ENCODE results near the gene FAM163B. TPM values are rescaled to one million over a fixed set of nuclear protein-coding genes. Genes with fewer than 3 reads are reported as not detected.

The FAM163B gene
- total RNA-seq, 1 experiment from 2014 or later: not detected

DNA sequence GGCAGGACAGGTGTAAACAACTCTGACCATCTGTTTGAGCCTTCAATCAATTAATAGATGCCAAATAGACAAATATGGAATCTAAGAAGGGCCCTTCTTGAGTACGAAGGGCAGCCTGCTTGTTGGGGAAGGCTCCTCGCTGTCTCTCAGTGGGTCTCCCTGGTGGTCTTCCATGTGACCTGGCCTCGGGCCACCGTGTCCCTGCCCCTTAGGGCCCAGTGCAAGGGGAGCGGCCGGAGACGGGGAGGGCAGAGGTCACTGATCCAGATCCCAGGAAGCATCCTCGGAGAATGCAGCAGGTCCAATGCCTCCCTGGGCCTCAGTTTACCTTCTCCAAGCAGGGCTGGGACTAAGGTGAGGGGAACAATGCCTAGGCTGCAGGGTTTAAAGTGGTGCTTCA lies 29.5 kb upstream of the FAM163B start:
- H3K27me3 Mint-ChIP-seq (ENCODE audit: insufficient read depth, unreplicated experiment): peaks cover 59% of the 10 kb centered on the region
- ChIA-PET POLR2A (no interaction called here), CTCF (no interaction called here)
- no peaks in the 10 kb centered on the region for H3K9me3 Mint-ChIP-seq (ENCODE audit: unreplicated experiment)
- TF ChIP-seq, protein P1, sequence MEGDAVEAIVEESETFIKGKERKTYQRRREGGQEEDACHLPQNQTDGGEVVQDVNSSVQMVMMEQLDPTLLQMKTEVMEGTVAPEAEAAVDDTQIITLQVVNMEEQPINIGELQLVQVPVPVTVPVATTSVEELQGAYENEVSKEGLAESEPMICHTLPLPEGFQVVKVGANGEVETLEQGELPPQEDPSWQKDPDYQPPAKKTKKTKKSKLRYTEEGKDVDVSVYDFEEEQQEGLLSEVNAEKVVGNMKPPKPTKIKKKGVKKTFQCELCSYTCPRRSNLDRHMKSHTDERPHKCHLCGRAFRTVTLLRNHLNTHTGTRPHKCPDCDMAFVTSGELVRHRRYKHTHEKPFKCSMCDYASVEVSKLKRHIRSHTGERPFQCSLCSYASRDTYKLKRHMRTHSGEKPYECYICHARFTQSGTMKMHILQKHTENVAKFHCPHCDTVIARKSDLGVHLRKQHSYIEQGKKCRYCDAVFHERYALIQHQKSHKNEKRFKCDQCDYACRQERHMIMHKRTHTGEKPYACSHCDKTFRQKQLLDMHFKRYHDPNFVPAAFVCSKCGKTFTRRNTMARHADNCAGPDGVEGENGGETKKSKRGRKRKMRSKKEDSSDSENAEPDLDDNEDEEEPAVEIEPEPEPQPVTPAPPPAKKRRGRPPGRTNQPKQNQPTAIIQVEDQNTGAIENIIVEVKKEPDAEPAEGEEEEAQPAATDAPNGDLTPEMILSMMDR (IDR thresholded peaks at IDR 0.05; ENCODE audit: unreplicated experiment): no peak
- H3K36me3 Mint-ChIP-seq (ENCODE audit: insufficient read depth, unreplicated experiment): no peaks in the 10 kb centered on the region
- H3K27ac Mint-ChIP-seq (ENCODE audit: low read depth, unreplicated experiment): no peak overlapping the region
- BruUV-seq (replicated peaks): no TSS peak
- H3K4me1 Mint-ChIP-seq (ENCODE audit: insufficient read depth, unreplicated experiment): no peaks in the 10 kb centered on the region
- no peak for DNase-seq (ENCODE audit: unreplicated experiment)
- intact Hi-C loops (cut with micrococcal nuclease): no loop called here
- H3K4me3 Mint-ChIP-seq (ENCODE audit: unreplicated experiment): no peak overlapping the region

DNA sequence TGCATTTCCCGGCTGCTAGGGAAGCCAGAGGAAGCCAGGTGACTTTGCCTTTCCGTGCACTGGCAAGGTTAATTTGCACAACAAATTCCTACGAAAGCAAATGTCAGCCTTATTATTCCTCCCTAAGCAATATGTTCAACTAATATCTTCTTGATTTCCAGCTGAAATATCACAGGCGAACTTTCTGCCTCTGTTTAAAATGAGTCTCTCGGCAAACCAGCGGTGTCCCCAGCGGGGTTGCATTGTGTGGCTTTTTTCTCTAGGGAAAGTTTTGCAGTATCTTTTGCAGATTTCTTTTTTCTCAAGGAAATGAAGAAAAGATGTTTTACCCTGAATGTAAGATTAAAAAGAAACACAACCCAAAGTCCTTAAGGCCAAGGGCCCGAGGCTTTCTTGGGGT lies 28.9 kb upstream of the FAM163B start:
- intact Hi-C loops (cut with micrococcal nuclease): no loop called here
- ChIA-PET POLR2A (no interaction called here), CTCF (no interaction called here)
- Mint-ChIP-seq H3K27me3 (ENCODE audit: insufficient read depth, unreplicated experiment) (peaks cover 57% of the 10 kb centered on the region), H3K9me3 (ENCODE audit: unreplicated experiment) (no peaks in the 10 kb centered on the region), H3K27ac (ENCODE audit: low read depth, unreplicated experiment) (no peak overlapping the region), H3K4me3 (ENCODE audit: unreplicated experiment) (no peak overlapping the region), H3K36me3 (ENCODE audit: insufficient read depth, unreplicated experiment) (no peaks in the 10 kb centered on the region), H3K4me1 (ENCODE audit: insufficient read depth, unreplicated experiment) (no peaks in the 10 kb centered on the region)
- TF ChIP-seq, protein P1 (IDR thresholded peaks at IDR 0.05; ENCODE audit: unreplicated experiment): no peak
- no TSS peak for BruUV-seq (replicated peaks)
- no peak for DNase-seq (ENCODE audit: unreplicated experiment)

DNA sequence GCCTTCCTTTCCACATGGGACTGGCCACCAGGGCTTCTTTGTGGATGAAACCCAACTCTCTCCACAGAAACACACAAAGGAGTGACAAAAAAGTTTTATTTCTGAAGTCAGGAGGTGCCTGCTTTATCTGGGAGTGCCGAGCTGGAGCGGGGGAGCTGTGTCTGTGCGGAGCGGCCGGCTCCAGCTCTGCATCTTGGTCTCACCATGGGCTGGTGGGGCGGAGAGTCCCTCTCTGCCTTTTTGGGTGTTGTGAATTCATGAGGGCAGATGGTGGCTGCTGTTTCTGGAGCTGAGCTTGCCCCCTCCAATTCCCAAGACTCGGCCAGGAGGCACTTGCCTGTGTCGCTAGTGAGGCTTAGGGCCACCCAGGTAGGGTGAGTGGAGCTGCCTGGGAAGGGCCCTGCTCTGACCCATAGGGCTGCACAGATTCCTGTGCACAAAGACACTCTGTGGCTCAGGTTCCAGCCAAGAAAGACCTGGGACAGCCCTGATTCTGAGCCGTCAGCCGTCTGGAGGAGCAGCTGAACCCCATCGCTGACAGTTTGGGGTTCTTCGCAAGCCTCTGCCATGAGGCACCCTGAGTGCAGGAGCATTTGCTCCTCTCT lies 28.4 kb upstream of the FAM163B start:
- Mint-ChIP-seq H3K9me3 (ENCODE audit: unreplicated experiment) (no peaks in the 10 kb centered on the region), H3K4me1 (ENCODE audit: insufficient read depth, unreplicated experiment) (no peaks in the 10 kb centered on the region), H3K27me3 (ENCODE audit: insufficient read depth, unreplicated experiment) (peaks cover 57% of the 10 kb centered on the region), H3K27ac (ENCODE audit: low read depth, unreplicated experiment) (no peak overlapping the region), H3K4me3 (ENCODE audit: unreplicated experiment) (no peak overlapping the region), H3K36me3 (ENCODE audit: insufficient read depth, unreplicated experiment) (no peaks in the 10 kb centered on the region)
- ChIA-PET CTCF (interaction anchor here (0.5 kb wide), 1 partner anchor 15 kb away, joined by 3 read pairs; no protein-coding TSS in a partner anchor), POLR2A (no interaction called here)
- BruUV-seq (replicated peaks): no TSS peak
- intact Hi-C loops (cut with micrococcal nuclease): no loop called here
- TF ChIP-seq, protein P1 (IDR thresholded peaks at IDR 0.05; ENCODE audit: unreplicated experiment): no peak
- no peak for DNase-seq (ENCODE audit: unreplicated experiment)

DNA sequence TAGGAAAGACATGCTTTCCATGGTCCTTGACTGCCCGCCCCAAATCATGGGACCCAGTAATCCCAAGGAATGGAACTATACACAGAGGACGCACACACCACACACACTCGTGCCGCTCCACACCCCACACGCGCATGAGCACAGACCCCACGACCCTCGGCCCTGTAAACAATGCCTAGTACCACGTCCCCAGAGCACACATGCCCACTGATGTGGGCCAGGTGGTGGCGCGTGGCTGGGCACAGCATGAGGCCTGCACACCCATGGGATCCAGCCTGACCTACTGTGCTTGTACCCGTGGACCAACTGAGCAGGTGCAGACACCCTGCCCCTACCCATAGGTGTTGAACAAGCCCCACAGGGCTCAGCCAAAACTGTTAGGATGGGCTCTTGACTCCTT lies 27.7 kb upstream of the FAM163B start:
- DNase-seq (ENCODE audit: unreplicated experiment): no peak
- Mint-ChIP-seq H3K27ac (ENCODE audit: low read depth, unreplicated experiment) (no peak overlapping the region), H3K27me3 (ENCODE audit: insufficient read depth, unreplicated experiment) (peaks cover 52% of the 10 kb centered on the region), H3K36me3 (ENCODE audit: insufficient read depth, unreplicated experiment) (no peaks in the 10 kb centered on the region), H3K9me3 (ENCODE audit: unreplicated experiment) (no peaks in the 10 kb centered on the region), H3K4me3 (ENCODE audit: unreplicated experiment) (no peak overlapping the region), H3K4me1 (ENCODE audit: insufficient read depth, unreplicated experiment) (no peaks in the 10 kb centered on the region)
- ChIA-PET POLR2A (no interaction called here), CTCF (no interaction called here)
- intact Hi-C loops (cut with micrococcal nuclease): no loop called here
- TF ChIP-seq, protein P1 (IDR thresholded peaks at IDR 0.05; ENCODE audit: unreplicated experiment): no peak
- BruUV-seq (replicated peaks): no TSS peak
